Pulmonary artery endothelial cell (primary cell): ENCODE results near the gene HOXD1. TPM values are rescaled to one million over a fixed set of nuclear protein-coding genes. Genes with fewer than 3 reads are reported as not detected.

Experiments used
- DNase-seq: peaks from one replicate; pipeline ENCODE4 v3.0.0-alpha.2; 2011; ENCODE audit warnings: low read depth, low spot score
- total RNA-seq: library from RNA; depleted of rRNA; stranded (reverse); fragments of >200 nt; gene quantifications from 2 replicates; pipeline ENCODE4 v1.2.3, GENCODE V29; 2014

The HOXD1 gene
- total RNA-seq, 1 donor from 2014 or later, result 0.07 TPM

DNA sequence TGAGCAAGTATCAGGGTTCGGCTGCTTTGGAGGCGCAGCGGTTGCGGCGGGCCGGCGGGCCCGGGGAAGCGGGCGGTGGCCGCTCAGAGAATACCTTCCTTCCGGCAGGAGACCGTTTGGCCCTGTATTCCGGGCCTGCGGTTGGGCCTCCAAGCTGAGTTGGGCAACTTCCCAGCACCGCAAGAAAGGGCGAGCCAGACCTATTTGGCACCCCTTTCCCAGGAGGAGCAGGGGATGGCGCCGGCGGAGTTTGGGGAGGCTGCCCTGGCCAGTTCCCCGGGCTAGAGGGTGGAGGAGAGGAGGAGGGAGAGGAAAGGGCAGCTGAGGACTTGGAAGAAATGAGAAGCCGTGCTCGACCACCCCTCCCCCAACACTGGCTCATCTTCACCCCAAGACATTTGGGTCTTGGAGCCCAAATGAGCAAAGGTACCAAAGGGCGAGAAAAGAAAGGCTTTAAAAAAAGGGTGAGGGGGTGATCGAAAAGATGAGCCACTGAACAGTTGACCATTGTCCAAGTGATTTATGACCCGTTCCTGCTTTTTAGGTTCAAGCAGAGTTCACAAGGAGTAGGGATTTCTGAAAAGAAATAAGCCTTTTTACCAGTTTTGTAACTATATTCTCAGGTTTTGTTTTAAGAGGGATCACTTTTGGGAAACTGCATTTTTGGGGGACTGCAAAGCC lies 23.0 kb upstream of the HOXD1 start:
- DNase-seq, result no peak

- DNase-seq, result no peak
These were observed 22.2 kb upstream of the HOXD1 start for GRCh38 chr2:176166272-176166671.

DNA sequence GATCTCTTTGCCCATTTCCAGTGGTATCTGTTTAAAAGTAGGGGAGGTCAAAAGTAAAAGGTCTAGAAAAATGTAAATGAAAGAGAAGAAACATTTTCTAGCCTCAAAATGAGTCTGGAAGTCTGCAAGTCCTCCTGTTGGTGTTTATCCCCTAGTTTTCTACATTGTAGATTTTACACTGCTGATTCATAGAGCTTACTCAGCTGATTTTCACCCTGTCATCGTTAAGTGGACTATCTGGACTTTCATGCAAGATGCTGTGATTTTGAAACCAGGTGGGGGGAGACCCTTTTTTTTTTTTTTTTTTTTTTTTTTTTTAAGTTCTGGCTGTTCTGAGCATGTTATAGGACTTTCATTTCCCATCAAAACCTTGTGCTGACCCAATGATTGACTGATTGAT lies 21.1 kb upstream of the HOXD1 start:
- DNase-seq, result no peak

DNA sequence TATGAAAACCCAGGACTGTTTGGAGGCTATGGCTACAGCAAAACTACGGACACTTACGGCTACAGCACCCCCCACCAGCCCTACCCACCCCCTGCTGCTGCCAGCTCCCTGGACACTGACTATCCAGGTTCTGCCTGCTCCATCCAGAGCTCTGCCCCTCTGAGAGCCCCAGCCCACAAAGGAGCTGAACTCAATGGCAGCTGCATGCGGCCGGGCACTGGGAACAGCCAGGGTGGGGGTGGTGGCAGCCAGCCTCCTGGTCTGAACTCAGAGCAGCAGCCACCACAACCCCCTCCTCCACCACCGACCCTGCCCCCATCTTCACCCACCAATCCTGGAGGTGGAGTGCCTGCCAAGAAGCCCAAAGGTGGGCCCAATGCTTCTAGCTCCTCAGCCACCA lies 19.3 kb upstream of the HOXD1 start:
- DNase-seq, result no peak

DNA sequence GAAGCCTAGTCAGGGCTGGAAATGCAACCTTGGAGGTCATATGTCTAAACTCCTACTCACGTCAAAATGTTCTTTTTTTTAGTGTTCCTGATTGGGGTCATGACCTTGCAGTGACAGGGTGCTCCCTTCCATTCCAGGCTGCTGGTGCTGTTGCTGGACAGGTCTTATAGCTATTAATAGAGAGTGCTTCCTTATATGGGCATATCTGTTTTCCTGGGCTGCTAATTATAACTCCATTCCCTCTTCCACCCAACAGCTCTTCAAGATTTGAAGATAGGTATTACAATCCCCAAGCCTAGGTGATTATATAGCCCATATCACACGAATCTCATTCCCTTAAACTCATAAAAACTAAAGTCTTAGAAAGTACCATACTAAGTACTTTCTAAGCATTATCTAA lies 18.8 kb upstream of the HOXD1 start:
- DNase-seq, result no peak

DNA sequence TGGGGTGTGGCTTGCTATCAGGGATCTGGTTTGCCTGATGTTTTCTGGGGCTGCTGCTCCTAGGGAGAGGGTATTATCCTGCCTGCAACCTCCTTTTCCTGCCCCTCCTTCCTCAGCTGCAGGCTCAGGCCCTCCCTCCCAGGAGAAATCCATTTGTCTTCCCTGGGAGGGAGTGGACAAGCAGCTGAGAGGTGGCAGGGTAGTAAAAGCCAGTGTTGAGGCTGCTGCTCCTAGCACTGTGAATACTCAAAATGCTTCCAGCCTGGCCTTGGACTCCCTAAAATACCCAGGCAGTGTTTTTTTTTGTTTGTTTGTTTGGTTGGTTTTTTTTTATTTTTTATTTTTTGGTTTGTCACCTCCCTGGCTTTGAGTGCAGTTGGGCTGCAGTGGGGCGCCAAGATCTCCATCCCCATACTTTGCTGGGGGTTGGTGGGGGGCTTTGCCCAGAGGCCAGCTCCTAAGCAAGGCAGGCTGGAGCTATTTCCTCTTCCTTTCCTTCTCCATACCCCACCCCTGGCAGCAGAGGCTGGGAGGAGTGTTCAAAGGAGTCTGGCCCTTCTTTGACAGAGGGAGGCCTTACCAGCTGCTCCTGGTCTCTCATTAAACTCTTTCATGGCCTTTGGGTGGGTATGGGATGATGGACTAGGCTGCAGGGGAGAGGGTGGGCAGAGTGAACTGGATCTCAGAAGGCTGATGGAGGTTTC lies 17.7 kb upstream of the HOXD1 start:
- no peak for DNase-seq

DNA sequence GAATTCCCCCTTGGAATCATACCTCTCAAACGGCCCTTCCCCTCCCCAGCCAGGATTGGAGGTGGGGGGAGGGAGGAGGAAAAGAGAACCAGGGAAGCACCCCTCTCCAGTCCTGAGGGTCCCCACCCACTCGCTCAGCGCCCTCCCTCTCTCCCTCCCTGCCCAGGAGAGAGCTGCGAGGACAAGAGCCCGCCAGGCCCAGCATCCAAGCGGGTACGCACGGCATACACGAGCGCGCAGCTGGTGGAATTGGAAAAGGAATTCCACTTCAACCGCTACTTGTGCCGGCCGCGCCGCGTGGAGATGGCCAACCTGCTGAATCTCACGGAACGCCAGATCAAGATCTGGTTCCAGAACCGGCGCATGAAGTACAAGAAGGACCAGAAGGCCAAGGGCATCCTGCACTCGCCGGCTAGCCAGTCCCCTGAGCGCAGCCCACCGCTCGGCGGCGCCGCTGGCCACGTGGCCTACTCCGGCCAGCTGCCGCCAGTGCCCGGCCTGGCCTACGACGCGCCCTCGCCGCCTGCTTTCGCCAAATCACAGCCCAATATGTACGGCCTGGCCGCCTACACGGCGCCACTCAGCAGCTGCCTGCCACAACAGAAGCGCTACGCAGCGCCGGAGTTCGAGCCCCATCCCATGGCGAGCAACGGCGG lies 17.0 kb upstream of the HOXD1 start:
- DNase-seq, result no peak

- no peak for DNase-seq
These were observed 16.2 kb upstream of the HOXD1 start for GRCh38 chr2:176172007-176172894.

DNA sequence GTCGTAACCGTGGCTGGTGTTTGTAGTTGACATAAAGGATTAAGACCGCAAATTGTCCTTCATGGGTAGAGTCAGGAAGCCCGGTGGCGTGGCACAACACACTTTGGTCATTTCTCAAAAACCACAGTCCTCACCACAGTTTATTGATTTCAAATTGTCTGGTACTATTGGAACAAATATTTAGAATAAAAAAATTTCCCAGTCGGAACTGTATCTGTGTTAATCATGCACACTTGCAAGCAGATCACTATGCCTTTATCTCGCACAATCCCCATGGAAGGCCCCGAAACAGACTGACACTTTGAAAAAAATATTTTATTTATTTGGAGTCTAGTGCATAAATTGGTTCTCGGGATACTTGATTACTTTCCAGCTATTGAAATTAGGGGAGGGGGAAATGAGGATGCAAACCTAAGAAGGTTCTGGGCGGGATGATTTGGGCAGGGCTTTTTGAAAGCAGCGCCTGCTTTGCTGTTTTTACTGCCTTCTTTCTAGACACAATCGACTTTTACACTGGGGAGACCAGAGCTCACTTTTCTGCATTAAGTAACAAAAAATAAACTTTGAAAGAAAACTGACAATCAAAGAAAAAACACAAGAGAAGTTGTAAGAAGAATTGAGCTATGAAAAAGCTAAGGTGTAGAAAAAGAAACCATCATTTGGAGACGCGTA lies 15.4 kb upstream of the HOXD1 start:
- no peak for DNase-seq

DNA sequence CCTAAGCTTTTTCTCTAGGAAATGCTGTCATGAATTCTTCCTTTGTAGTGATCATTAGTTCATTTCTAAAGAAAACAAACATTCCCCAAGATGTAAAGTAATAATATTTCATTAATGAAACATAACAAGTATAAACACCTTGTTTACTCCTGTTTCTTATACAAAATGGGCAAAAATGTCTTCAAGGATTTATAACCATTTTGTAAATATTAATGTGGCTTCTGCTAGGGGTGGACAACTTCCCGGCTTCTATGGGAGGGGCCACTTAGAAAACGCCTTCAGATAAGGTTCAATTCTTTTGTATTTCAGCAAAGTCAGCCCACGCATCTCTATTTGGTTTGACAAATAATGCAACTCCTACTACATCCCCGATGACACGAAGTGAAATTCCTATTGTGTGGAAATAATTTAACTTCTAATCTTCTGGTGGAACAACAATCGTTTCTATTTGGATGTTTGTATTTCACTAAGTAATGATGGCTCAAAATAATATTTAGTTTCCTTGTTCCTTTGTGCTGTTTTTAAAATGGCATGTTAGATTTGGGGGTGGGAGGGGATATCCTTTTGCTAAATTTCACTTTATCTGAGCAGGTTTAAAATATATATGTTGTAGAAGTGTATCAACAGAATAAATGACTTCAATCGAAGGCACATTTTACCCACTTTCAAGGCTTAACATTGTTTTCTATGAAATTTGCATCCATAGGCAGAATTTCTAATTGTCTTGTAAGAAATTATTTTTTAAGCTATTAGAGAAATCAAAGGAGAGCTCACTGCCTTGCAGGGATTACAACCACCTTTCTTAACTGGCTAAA lies 14.7 kb upstream of the HOXD1 start:
- no peak for DNase-seq

- DNase-seq, result no peak
These were observed 14.1 kb upstream of the HOXD1 start for GRCh38 chr2:176174382-176174823.

DNA sequence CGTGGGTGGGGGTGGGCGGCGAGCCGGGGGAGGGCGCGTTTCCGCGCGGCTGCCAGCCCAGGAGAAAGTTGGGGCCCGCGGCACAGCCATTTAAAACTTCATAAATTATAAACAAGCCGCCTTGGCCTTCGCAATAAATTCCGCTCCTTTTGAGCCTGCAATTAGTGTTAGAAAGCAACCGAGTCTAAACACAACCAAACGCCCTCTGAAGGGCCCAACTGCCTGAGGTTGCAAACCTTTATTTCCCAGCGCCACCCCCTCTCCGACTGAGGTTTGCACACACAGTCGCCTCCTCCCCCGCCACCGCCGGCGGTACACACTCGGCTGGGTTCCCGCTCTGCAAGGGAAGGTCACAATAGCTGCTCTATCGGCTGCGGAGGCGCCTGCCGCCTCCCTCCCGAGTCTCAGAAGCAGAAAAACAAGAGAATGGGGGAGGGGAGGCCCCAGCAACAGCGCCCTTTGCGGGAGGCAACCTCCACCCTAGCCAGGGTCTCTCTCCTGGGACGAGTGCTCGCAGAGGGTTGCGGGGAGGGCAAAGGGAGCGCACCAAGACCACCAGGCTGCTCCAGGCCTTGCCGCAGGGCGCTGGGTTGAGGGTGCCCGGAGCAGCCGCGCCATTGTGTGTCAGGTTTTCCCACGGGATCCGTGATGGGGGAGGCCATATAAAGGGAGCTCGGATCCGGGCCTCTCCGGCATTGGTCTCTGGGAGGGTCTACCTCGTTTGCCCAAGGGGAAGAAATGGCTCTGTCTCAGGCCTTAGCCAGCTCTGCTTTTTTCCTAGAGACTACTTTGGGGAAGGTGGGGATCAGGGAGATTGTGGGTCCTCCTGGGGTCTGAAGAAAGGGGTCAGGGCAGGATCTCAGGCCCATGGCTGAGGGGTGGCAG lies 13.4 kb upstream of the HOXD1 start:
- no peak for DNase-seq

GRCh38 chr2:176175709-176176607 lies 12.5 kb upstream of the HOXD1 start:
- DNase-seq, result no peak

GRCh38 chr2:176177580-176178037 lies 10.9 kb upstream of the HOXD1 start:
- no peak for DNase-seq

DNA sequence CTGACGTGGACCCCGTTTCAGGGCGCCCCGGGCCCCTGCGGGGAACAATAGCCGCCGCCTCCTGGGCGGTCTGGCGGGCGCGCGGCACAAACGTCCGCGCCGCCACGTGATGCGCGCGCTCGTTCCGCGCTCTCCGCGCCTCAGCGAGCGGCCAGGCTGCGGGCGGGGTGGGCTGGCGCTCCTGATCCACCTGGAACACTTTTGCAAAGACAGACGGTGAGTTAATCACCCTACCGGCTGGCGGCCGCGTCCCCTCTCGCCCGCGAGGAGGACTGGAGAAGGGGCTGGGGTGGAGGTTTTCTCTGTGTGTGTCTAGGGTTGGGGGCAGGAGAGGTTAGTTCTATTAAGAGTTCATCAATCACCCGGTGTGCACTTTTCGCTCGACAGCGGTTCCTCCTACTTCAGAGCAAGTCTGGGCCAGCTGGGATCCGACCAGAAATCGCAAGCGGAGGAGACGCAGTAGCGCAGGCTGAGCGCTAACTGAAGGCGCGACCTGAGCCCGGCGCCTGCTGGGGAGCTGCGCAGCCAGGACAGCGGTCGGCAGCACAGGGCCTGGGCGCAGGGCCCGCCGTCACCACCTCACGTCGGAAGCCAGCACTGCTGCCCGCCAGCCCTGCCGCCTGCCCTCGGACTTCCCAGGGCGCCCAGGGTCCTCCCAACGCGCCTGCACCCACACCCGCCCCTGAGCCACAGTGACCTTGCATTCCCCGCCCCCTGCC lies 10.3 kb upstream of the HOXD1 start:
- no peak for DNase-seq

DNA sequence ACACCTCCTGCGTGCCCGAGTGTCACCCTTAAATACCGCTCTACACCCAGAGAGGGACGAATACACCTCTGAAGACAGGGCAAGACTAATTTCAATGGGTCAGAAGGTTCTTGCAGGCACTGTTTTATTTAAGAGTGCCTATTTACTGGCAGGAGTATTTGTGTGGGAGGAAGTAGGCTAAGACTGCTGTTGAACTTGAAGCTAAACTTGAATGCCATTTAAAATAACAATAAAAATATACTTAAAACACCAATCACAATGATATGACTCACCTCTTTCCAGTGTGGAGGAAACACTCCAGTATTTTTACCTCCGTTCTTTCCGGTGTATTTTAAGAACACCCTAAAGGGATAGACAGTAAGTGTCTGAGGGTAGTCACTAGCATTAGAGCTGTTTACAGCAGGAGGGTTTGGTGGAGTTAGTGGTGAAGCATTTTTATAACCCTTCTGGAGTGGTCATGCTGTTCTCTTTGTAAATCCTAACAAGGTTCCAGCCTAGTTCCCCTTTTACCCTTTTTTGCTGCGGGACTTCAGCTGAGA lies 9.6 kb upstream of the HOXD1 start:
- no peak for DNase-seq

- DNase-seq, result no peak
These were observed 6.9 kb upstream of the HOXD1 start for GRCh38 chr2:176181551-176181950.
